Measurements from ENCODE around the gene GJE1.

DNA sequence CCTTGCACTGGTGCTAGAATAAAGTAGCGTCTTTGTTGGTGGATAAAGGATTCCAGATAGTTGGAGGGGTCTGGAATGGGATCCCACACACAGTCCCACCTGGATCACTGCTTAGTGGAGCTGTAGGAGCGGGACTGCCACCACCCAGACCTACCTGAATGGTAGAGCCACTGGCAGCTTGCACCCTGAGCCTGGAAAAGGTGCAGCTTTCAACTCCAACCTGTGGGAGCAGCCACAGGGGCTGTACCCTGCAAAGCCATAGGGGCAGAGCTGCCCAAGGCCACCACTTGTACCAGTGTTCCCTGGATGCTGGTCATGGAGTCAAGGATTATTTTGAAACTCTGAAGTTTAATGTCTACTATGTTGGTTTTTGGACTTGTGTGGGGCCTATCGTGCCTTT is 41.3 kb downstream of the GJE1 start:
- TF ChIP-seq EP300 (IDR thresholded peaks at IDR 0.05) = no peak
- TF ChIP-seq, protein P1, sequence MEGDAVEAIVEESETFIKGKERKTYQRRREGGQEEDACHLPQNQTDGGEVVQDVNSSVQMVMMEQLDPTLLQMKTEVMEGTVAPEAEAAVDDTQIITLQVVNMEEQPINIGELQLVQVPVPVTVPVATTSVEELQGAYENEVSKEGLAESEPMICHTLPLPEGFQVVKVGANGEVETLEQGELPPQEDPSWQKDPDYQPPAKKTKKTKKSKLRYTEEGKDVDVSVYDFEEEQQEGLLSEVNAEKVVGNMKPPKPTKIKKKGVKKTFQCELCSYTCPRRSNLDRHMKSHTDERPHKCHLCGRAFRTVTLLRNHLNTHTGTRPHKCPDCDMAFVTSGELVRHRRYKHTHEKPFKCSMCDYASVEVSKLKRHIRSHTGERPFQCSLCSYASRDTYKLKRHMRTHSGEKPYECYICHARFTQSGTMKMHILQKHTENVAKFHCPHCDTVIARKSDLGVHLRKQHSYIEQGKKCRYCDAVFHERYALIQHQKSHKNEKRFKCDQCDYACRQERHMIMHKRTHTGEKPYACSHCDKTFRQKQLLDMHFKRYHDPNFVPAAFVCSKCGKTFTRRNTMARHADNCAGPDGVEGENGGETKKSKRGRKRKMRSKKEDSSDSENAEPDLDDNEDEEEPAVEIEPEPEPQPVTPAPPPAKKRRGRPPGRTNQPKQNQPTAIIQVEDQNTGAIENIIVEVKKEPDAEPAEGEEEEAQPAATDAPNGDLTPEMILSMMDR (IDR thresholded peaks at IDR 0.05) = no peak
- no peak for TF ChIP-seq POLR2A (IDR thresholded peaks at IDR 0.05)
